ENCODE results near the gene SERINC5. TPM values are rescaled to one million over a fixed set of nuclear protein-coding genes. Genes with fewer than 3 reads are reported as not detected.

SERINC5 gene
- total RNA-seq, 4 donors from 2014 or later = 9.7 to 21.7 (median 17.3) TPM

GRCh38 chr5:80288177-80288576, 32.3 kb upstream of the SERINC5 start:
- TF ChIP-seq CTCF (IDR thresholded peaks at IDR 0.05; ENCODE audit: low read depth) = no peak

GRCh38 chr5:80284720-80285119, 28.9 kb upstream of the SERINC5 start:
- TF ChIP-seq CTCF (IDR thresholded peaks at IDR 0.05; ENCODE audit: low read depth) = no peak

GRCh38 chr5:80283360-80283759, 27.5 kb upstream of the SERINC5 start:
- no peak for TF ChIP-seq CTCF (IDR thresholded peaks at IDR 0.05; ENCODE audit: low read depth)

- TF ChIP-seq CTCF (IDR thresholded peaks at IDR 0.05; ENCODE audit: low read depth) = no peak
Observed at GRCh38 chr5:80282054-80282453, 26.2 kb upstream of the SERINC5 start.

- TF ChIP-seq CTCF (IDR thresholded peaks at IDR 0.05; ENCODE audit: low read depth) = no peak
Observed at GRCh38 chr5:80277191-80277590, 21.3 kb upstream of the SERINC5 start.

- TF ChIP-seq CTCF (IDR thresholded peaks at IDR 0.05; ENCODE audit: low read depth) = no peak
Observed at GRCh38 chr5:80276186-80276585, 20.3 kb upstream of the SERINC5 start.

- TF ChIP-seq CTCF (IDR thresholded peaks at IDR 0.05; ENCODE audit: low read depth) = no peak
Observed at GRCh38 chr5:80275347-80275746, 19.5 kb upstream of the SERINC5 start.

Measured in subcutaneous adipose tissue (tissue), 4 donors.